Nucleus accumbens (tissue), 56 donors: Measurements from ENCODE around the gene ITGB3BP.
"Not testable (repeated sequence)": the region's sequence is repeated elsewhere in the genome, so short reads cannot be mapped to it uniquely, and the experiment has no call there.

Experiments used
- DNase-seq, 56 donors: peaks; one replicate each; lab custom pipeline; 2025; lab: John Stamatoyannopoulos, UW

ITGB3BP gene

DNA sequence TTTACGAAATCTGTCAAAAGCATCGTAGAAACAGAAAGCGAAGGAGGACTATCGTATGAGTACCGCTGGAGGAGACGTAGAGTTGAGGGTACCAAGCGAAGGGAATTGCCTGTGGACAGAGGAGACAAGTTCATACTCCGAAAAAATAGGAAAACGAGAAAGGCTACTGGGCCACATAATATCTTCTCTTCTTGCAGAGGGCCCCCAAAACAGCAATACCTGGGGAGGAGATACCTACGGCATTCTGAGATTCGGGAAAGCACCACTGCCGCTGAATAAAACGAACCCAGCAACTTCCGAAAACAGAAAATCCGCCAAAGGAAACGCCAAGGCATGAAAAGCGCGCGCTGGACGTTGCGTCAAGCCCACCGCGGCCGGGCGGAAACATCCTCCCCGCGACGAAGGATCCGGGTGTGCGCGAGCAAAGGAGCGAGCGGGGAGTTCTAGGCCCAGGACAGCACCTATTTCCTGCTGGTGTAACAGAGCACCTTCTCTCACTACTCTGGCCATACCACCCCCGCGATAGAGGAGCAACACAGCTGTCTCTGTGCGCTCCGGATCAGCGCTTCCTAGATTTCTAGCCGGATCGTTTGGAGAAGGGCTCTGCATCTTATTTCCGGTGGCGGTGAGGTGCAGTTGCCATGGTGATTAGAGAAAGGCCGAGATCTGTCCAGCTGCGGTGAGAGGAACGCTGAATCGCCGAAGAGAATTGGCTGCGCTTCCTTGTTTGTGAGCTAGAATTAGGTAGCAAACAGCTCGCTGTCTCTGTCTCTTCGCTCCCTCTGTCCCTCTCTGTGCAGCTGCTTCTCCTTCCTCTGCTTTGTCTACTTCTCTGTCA lies at the start of gene ITGB3BP, which contains the start of gene EFCAB7:
Gene ITGB3BP (minus strand): TSS at position 335 of the 838 bp plus-strand sequence. CDS start 92 bp downstream, at position 243.
Gene EFCAB7 (plus strand): TSS at position 635 of the 838 bp plus-strand sequence. CDS start 2,048 bp downstream, outside the sequence.
- peak; percentile 51 to 95 (median 86) for DNase-seq

DNA sequence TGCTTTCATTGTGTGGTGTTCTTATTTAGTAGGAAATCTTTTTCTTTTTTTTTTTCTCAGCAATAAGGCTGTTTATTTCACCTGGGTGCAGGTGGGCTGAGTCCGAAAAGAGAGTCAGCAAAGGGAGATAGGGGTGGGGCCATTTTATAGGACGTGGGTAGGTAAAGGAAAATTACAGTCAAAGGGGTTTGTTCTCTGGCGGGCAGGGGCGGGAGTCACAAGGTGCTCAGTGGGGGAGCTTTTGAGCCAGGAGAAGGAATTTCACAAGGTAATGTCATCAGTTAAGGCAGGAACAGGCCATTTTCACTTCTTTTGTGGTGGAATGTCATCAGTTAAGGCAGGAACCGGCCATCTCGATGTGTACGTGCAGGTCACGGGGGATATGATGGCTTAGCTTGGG lies 49.7 kb upstream of the ITGB3BP start:
- DNase-seq = not testable (repeated sequence)

- no peak for DNase-seq
These were observed 46.8 kb upstream of the ITGB3BP start for GRCh38 chr1:63569640-63570316.

DNA sequence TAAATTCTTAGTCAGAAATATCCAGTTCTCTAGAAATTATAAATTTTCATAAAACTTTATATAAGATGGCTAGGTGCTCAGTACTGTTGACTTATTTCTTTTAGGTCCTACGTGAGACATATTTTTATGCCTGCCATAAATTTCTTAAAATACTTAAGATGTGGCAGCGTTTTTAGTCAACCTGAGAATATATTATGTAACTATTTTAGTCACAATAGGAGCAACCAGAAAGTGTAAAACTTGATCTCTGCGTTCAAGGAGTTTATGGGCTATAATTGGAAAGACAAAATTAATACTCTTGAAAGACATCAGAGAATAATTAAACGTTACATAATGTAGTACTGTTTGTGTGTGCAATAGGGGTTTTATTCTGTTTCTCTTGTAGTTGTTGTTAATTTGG lies 46.0 kb upstream of the ITGB3BP start:
- DNase-seq = no peak

GRCh38 chr1:63563745-63564144 lies 40.7 kb upstream of the ITGB3BP start:
- DNase-seq = no peak

GRCh38 chr1:63559357-63559756 lies 36.3 kb upstream of the ITGB3BP start:
- DNase-seq = no peak

DNA sequence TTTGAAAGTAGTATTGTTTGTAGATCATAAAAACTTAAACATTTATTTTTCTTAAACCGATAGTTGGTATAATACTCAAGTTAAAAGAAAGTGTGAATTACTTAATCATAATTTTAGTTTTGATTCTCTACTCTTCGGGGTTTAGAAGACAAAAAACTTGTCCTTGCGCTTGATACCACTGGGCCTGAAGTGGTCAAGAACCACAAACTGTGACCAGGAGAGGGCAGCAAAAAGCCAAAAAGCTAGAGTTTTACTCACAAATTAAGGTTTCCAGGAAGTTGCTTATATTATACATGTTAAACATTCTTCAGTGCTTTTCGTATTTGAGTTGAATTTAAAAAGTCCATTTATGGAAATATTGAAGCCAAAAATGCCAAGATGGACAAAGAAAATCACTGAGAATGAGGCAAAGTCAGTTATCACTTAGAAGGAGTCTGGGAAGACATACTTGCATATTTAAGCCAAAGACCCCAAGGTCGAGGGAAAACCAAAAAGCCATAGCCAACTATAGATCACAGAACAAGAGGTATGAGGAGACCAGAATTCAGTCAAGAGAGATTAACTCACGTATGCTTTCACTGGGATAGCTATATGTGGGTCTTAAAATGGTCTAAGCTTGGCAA lies 34.5 kb upstream of the ITGB3BP start:
- peak in 4 of 56 donors; percentile 1 to 3 (median 2) for DNase-seq

DNA sequence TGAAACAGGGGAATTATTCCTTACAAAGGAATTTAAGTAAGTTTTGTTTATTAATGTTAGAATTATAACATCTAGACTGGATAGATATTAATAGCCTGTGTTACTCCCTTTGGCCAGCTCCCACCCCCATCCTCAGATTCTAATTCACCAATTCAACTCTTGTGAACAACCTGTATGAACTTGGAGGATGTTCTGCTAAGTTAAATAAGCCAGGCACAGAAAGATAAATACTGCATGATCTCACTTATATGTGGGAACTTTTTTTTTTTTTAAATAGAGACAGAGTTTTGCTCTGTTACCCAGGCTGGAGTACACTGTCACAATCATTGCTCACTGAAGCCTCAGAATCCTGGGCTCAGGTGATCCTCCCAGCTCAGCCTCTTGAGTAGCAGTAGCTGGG lies 32.5 kb upstream of the ITGB3BP start:
- DNase-seq = no peak

DNA sequence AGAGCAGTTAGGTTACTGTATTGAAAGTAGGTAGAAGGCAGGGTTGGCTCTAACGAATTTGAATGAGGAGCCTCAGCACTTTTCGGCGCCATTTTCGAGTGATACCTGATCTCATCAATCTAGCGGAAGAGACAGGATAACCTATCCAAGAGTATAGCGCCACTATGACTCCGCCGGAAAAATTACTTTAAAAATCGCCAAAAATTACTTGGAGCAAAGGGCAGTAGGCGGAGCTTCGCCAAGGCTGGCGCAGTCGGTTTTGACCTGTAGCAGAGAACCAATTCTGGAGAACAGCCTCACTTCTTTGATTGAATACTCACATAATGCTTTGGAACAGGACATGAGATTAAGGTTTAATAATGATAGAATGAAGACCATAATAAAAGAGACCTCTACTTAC lies 25.9 kb upstream of the ITGB3BP start:
- no peak for DNase-seq

GRCh38 chr1:63548303-63548702 lies 25.3 kb upstream of the ITGB3BP start:
- no peak for DNase-seq

- DNase-seq = no peak
These were observed 24.7 kb upstream of the ITGB3BP start for GRCh38 chr1:63547621-63548294.

- DNase-seq = no peak
These were observed 22.8 kb upstream of the ITGB3BP start for GRCh38 chr1:63545780-63546179.

DNA sequence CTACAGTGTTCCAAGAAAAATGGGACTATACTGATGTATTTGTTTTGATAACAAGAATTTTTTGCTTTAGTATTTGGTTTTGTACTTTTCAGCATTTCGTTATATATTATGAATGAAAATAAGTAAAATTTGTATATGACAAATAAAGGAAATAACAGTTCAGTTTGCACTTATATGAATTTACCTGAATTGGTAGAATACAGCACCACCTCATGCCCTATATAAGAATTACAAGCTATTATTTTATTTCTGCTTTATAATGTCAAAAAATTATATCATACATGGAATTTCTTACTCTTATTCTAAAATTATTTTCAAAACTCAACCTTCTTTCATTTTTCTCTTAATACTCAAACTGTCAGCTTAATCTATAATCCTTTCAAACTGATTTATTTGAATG lies 14.9 kb upstream of the ITGB3BP start:
- DNase-seq = no peak

DNA sequence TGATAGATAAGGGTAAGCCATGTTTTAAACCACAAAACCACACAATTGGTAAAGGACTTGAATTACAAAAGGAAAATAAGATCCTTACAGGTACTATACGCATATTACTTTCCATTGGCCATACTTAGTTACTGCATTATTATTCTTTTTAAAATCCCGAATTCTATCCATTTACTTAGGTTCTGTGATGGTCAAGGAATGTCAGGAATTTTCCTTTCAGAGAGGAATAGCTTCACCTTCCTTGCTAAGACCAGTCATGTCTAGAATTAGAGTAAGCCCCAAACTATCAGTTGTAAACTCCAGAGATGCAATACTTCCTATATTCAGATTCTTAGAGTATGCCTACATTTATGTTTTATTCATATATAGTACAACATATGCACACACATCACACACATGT lies 14.0 kb upstream of the ITGB3BP start:
- DNase-seq = no peak

GRCh38 chr1:63534406-63534805 lies 11.4 kb upstream of the ITGB3BP start:
- no peak for DNase-seq

DNA sequence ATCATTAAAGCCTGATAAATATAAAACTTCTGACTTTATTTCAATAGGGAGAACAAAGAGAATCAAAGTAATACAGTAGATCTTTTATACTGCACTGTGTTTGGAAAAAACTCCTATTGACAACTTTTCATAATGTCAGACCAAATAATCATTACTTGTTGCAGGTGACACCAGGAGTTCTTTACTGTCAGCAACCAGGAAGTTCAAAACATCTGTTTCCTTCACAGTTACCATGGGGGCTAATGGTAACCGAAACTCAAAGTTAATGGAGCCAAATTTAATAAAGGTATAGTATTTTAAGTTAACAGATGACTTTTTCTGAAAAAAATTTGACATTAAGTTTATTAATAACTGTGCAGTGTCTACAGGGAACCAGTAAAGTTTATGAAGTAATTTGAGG lies 10.9 kb upstream of the ITGB3BP start:
- DNase-seq = no peak

- DNase-seq = no peak
These were observed 9.7 kb upstream of the ITGB3BP start for GRCh38 chr1:63532727-63533126.

- peak in 1 of 56 donors; percentile 17 for DNase-seq
These were observed 1.2 kb upstream of the ITGB3BP start for GRCh38 chr1:63524201-63524600.

GRCh38 chr1:63523738-63524137 lies 713 bp upstream of the ITGB3BP start:
- DNase-seq = peak in 13 of 56 donors; percentile 0 to 65 (median 25)

GRCh38 chr1:63516629-63517028 lies 6.4 kb downstream of the ITGB3BP start:
- DNase-seq = no peak

DNA sequence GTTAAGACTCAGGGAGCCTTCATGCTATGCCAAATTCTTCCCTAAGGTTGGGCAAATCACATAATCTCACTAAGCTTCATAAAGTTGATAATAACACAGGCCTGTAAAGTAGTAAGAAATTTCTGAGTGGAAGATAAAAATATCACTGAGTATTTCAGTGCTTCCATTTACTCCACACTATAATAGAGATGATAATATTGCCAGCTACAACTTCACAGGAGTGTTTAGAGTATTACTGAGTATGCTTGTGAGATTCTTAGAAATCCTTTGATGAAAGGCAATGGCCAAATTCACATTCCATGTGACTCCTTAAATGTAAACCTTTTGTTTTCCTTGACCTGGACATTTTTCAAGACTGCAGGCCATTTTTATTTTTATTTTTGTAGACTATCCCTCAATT lies 10.4 kb downstream of the ITGB3BP start:
- DNase-seq = no peak
